ENCODE measurements around the gene PKD1. TPM values are rescaled to one million over a fixed set of nuclear protein-coding genes. Genes with fewer than 3 reads are reported as not detected.

Gene PKD1
- total and polyA plus RNA-seq, 2 of the 13 experiments (the other 11 are each of a cell fraction or from before 2014, with no cell fraction given): 22.1 to 23.0 TPM

GRCh38 chr16:2056077-2056476 is 79.6 kb downstream of the PKD1 start (continued):
- peak; percentile 84 for TF ChIP-seq RAD21 (CRISPR knock-in tag; IDR thresholded peaks at IDR 0.05)
- TF ChIP-seq HNRNPL (IDR thresholded peaks at IDR 0.05; ENCODE audit: low read depth, low read length): peak; percentile 61; the same call in 1 of the 2 replicates
- no peak for TF ChIP-seq ZNF879 (CRISPR knock-in tag; IDR thresholded peaks at IDR 0.05)
- no peak for TF ChIP-seq HDAC2 (CRISPR knock-in tag; IDR thresholded peaks at IDR 0.05)
- no peak for TF ChIP-seq ZNF431 (CRISPR knock-in tag; IDR thresholded peaks at IDR 0.05; ENCODE audit: borderline replicate concordance, low read depth)
- no peak for TF ChIP-seq ZNF652 (CRISPR knock-in tag; IDR thresholded peaks at IDR 0.05; ENCODE audit: borderline replicate concordance, low read depth)
- no peak for TF ChIP-seq MLLT10 (CRISPR knock-in tag; IDR thresholded peaks at IDR 0.05)
- TF ChIP-seq SNAPC2 (CRISPR knock-in tag; IDR thresholded peaks at IDR 0.05): no peak
- no peak for TF ChIP-seq BRCA1 (CRISPR knock-in tag; IDR thresholded peaks at IDR 0.05)
- TF ChIP-seq PREB (CRISPR knock-in tag; IDR thresholded peaks at IDR 0.05): no peak
- TF ChIP-seq ZNF350 (CRISPR knock-in tag; IDR thresholded peaks at IDR 0.05; ENCODE audit: borderline replicate concordance, low read depth): no peak
- no peak for TF ChIP-seq ATF5 (CRISPR knock-in tag; IDR thresholded peaks at IDR 0.05; ENCODE audit: low read depth)
- no peak for TF ChIP-seq ZNF547 (CRISPR knock-in tag; IDR thresholded peaks at IDR 0.05)
- TF ChIP-seq MIER3 (CRISPR knock-in tag; IDR thresholded peaks at IDR 0.05; ENCODE audit: borderline replicate concordance): no peak
- peak; percentile 21 for TF ChIP-seq AGO1 (IDR thresholded peaks at IDR 0.05; ENCODE audit: low read depth, low read length, poor library complexity, severe bottlenecking)
- TF ChIP-seq SRSF1 (optimal IDR thresholded peaks at IDR 0.05; ENCODE audit: low read depth, low read length): no peak
- no peak for TF ChIP-seq GMEB2 (CRISPR knock-in tag; IDR thresholded peaks at IDR 0.05; ENCODE audit: low read depth)
- TF ChIP-seq BCL6 (CRISPR knock-in tag; IDR thresholded peaks at IDR 0.05): no peak
- no peak for TF ChIP-seq ZNF607 (CRISPR knock-in tag; IDR thresholded peaks at IDR 0.05; ENCODE audit: borderline replicate concordance)
- TF ChIP-seq HOMEZ (CRISPR knock-in tag; IDR thresholded peaks at IDR 0.05; ENCODE audit: low read depth): no peak
